HG02943 (cell line): ENCODE results near the gene AAR2.

ENCODE experiments used
- ATAC-seq: cut with Tn5 transposase; IDR thresholded peaks from one replicate; pipeline ENCODE4 v1.9.1; 2021; ENCODE audit warnings: mild to moderate bottlenecking, low read depth, moderate library complexity; ENCODE audit not compliant: unreplicated experiment

Gene AAR2

DNA sequence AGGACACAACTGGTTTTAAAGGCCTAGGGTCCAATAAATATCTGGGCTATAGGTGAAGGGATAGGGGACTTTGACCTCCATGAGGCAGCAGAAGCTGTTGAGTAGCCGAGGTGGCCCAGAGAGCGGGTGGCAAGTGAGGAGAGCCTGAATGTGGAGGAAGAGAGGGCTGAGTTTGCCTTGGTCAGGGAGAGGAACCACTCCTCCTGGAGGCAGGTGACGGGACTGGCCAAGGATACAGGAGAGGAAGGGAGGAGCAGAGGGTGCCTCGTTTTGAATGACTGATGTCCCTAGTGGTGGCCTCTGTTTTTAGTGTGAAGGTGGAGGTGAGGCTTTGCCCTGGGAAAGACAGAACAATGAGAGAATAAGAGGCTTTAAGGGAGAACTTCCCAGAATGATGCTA is 19.1 kb upstream of the AAR2 start:
- no peak for ATAC-seq

DNA sequence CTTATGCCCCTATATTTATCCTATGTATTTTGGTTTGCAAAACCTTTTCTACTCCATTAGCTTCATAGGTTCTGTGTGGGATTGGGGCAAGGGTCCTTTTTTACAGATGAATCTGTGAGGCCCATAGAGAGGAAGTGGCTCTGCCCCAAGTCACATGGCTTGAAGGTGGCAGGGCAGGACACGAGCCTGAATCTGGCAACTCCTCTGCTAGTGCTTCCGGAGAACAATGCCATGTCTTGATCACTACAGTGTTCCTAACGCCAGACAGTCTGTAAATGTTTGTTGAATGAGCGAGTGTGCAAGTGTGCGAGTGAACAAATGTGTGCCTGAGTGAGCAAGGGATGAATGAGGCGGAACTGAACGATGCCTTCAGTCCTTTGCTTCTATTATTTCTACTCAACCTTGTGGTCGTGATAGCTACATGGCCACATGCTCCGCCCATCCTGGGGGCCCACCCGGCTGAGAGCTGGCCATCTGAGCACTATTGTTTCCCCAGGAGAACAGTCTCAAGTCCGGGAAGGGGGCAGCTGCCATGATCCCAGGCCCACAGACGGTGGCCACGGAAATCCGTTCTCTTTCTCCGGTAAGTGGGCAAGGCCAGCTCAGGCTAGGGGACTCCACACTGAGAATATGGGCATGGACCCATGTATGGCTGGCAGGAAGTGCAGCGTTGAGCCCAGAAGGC is 17.8 kb upstream of the AAR2 start:
- ATAC-seq = no peak

DNA sequence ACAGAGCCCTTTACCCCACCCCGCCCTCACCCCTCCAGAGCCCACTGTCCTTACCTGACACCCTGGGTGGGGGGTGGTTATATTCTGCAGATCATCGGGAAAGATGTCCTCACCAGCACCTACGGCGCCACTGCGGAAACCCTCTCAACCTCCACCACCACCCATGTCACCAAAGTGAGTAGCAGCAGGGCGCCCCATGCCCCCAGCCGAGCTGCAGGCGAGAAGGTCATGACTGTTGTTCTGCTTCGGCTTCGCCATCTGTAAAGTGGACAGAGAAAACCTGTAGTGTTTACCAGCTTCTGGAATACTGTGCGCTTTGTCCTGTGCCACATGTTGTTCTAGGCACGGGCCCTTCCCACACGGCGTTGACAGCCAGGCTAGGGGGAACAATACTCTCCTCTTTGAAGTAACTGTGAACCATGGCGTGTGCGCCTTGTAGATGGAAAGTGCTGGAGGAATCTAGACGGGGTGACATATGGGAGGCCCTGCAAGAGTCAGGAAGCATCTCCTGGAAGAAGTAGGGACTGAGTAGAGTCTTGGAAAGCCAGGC is 16.5 kb upstream of the AAR2 start:
- ATAC-seq = no peak

DNA sequence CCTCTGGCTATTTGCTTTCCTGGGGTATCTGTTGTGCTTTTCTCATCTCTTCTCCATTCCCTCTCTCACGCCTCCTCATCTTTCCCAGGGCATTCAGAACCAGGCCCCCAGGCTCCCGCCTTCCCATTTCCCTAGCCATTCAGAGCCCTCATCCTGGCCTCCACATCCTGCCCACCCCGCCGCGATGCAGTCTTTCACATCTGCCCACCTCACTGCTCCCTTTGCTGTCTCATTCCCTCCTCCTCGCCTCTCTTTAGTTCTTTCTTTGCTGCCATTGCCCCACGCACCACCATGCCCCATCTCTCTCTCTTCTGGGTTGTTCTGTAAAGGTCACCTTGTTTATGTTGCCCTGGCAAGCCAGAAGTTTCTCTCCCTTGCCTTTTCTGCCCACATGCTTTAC is 10.6 kb upstream of the AAR2 start:
- ATAC-seq = no peak

DNA sequence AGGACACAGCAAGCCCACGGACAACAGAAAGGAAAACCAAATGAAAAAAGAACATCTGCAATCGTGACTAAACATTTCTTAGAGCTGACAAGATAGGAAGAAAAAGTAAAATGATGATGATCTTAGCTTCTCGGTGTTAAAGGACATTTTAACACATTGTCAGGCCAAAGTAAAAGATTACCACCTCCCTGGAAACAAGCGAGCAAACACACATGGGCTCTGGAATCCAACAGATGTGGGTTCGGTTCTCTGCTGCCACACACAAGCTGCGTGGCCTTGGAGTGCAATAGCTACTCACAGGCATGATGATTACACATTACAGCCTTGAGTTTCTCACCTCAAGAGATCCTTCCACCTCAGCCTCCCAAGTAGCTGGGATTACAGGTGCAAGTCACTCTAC is 7.5 kb upstream of the AAR2 start:
- ATAC-seq = no peak

DNA sequence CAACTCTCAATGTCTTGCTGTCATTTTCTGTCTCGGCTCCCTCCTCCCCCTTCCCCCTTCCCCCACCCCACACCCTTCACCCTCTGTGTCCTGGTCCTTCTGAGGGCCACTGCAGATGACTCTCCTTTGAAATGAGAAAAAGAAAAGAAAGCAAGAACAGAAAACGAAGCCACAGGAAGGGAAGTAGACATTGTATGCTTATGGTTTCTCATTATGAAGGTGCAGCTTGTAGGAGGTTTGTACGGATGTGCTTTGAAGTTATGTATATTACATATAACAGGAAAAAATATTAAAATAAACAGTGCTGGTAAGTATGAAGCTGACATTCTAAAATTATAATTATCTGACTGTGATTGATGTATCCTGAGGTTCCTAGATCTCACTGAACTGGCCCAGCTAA is 6.3 kb upstream of the AAR2 start:
- ATAC-seq = no peak

DNA sequence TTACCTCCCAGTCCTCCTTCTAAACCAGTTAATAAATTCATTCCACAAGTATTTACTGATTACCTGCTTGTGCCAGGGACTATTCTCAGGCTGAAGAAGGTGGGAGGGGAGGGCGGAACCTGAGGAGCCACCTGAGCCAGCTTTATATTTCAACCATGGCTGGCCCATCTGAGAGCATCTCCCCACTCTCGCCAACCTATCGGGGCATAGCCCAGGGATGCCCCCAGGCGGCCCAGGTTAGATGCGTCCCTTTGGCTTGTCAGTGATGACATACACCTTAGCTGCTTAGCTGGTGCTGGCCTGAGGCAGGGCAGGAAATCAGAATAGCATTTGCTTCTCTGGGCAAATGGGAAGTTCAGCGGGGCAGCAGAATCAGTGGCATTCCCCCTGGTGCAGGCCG is 4.9 kb upstream of the AAR2 start:
- ATAC-seq = no peak

DNA sequence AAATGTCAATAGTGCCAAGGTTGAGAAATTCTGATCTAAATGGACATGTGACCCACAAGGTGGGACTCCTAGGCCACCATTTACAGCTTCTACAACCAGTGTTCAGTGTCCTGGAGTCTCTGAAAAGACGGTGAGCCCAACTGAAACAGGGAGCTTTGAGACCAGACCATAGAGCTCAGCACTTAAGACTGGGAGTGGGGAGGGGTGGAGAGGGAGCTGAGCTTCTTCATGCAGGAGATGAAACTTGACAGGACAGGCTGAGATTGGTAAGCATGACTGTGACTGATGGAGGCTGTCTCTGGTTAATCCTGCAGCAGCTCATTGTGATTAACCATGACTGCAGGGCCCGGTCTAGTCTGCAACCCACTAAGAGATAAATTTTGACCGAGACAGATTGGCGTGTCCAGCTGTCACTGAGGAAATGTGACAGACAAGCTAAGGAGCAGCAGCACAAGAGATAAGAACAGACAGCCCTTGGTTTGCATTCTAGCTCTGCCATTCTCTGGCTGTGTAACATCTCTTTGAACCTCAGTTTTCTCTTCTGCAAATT is 1.4 kb upstream of the AAR2 start:
- ATAC-seq = no peak

DNA sequence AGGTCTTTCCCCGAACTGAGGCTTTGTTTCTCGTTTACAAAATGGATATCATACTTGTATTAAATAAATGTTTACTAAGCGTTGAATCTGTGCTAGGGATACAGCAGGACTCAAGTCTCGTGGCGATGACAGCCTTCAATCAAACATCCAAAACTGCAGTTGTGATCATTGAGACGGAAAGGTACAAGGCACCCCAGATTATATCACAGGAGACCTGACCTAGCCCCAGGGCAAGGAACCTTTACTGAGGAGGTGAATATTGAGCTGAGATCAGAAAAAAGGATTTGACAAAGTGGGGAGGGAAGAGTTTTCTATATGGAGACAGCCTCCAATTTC is 476 bp downstream of the AAR2 start:
- no peak for ATAC-seq

DNA sequence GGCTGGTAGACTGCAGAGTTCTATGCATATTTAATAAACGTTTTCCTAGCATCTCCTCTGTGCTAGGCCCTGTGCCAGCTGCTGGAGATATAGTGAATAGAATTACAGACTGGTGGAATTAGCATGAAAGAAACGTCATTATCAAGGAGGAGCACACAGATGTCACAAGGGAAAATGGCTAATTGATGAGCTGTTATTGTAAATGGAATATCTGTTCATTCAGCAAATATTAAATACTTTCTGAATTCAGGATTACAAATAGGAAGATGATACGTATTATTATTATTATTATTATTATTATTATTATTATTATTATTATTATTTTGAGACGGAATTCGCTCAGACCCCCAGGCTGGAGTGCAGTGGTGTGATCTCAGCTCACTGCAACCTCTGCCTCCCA is 1.2 kb downstream of the AAR2 start:
- ATAC-seq = no peak

DNA sequence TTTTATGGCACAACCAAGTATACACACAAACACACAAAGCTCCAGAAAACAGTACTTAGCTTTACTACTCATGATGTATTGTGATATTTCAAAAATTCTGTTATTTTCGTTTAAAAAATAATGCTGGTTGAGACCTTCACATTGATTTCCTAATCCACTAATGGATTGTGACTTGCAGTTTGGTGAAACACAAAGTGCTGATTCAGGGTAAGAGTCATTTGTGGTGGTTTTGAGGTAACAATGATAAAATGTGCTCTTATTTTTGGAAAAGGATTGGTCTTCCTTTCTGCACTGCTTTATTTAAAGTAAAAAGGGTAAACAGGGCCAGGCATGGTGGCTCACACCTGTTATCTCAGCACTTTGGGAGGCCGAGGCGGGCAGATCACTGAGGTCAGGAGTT is 1.9 kb downstream of the AAR2 start:
- ATAC-seq = no peak

DNA sequence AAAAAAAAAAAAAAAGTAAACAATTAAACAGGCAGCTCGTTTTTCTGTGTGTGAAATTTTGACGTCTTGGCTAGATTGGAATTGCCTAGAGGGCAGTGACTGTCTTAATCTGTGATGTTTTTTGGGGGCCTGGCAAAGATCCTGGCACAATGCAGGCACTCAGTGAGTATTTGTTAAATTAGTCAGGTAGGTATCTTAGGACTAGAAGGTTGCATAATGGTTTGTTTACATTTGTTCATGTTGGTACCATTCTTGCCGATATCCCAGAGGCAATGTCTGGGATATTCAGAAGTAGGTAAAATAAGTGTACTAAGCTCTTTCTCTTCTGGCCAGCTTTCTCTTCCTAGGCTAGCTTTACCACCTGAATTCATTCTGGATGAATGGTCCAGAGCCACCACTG is 2.5 kb downstream of the AAR2 start:
- ATAC-seq = no peak

DNA sequence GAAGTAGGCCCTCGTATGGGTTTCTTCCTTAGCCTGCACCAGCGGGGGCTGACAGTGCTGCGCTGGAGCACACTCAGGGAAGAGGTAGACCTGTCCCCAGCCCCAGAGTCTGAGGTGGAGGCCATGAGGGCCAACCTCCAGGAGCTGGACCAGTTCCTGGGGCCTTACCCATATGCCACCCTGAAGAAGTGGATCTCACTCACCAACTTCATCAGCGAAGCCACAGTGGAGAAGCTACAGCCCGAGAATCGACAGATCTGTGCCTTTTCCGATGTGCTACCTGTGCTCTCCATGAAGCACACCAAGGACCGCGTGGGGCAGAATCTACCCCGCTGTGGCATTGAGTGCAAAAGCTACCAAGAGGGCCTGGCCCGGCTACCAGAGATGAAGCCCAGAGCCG is 3.8 kb downstream of the AAR2 start:
- no peak for ATAC-seq

DNA sequence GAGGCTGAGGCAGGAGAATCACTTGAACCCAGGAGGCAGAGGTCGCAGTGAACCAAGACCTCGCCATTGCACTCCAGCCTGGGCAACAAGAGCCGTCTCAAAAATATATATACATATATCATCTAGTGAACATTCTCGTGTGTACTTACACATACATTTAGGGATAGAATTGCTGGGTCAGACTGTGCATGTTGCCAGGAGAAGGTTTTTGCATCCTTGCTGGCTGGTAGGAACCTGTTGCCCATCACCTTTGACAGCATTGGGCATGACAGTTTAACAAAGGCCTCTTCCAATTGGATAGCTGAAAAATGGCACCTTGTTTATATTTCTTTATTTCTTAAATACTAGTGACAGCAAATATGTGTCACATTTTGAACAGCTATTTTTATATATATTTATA is 5.4 kb downstream of the AAR2 start:
- ATAC-seq = no peak

DNA sequence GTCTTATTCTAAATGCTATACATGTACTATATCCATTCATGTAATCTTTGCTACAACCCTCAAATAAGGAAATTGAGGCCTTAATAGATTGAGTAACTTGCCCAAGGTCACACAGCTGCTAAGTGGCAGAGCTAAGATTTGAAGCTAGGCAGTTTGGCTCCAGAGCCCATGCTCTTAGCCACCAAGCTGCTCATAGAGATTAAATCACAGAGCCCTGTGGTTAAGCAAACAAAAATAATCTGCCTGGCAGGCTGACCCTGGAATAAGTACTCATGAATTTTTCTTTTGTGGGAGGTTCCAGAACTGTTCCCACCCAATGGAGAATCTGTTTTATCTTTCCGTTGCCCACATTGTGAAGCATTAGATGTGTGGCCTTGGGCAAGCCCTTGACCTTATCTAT is 7.4 kb downstream of the AAR2 start:
- no peak for ATAC-seq

DNA sequence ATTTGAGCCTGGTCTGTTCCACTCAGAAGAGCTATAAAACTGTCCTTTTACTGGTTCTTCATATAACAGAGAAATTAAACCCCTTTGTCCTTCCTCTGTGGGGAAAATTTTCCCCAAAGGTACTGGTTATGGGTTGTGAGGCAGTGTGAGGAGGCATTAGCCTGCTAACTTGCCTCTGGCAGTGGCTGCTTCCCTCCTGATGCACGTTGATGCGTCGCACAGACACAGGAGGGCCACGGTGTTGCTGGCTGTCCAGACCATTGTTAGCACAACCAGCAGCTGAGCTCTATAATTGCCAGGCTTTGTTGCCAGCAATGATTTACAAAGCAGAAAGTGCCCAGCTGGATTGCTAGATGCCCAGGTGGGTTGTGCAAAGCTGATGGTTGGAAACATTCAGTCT is 10.1 kb downstream of the AAR2 start:
- ATAC-seq = no peak

DNA sequence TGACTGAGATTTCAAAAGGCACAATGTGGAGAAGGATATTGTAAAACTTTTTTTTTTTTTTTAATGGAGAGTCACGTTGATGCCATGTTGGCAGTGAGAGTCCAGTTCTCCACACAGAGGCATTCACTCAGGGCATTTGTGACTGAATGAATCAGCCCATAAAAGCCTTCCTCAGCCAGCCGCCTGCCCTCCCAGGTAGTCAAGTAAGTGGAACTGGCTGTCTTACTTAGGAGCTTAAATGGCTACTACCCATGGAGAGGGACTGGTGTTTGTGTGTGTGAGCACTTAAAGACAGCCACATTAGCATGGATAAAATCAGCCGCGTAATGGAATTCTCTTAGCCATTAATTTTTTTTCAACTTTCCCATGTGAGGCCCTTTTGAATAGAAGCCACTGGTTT is 12.6 kb downstream of the AAR2 start:
- no peak for ATAC-seq

DNA sequence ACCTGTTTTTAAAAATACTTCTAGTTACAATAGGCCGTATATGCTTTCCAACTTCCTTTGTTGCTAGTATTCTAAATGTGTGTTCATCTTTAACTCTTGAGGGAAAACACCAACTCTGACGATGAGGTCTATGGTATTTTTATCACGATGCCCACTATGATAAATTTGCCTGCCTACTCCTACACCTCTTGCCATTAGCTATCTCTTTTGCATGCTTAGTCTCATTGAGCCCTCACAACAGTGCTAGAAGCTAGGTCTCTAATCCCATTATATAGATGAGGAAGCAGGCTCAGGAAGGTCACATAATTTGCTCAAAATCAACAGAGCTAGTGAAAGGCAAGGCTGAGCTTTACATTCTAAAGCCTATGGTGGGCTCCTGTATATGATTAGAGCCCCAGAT is 13.2 kb downstream of the AAR2 start:
- no peak for ATAC-seq

DNA sequence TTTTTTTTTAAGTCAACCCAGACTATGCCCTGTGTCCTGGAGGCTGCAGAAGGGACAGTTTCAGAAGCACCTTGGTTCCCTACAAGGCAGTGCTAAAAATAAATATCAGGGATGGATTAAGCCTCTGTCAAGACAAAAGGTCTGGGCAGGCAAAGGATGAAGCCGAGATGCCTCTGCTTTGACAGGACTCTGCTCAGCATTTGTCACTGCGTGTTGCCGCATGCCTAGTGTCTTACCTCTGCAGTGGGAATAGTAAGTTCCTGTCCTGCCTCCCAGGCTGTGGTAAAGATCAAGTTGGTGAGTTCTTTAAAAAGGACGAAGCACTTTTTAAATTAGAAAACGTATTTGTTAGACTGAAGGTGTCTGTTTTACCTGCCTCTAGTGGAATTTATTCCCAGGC is 15.1 kb downstream of the AAR2 start:
- no peak for ATAC-seq

DNA sequence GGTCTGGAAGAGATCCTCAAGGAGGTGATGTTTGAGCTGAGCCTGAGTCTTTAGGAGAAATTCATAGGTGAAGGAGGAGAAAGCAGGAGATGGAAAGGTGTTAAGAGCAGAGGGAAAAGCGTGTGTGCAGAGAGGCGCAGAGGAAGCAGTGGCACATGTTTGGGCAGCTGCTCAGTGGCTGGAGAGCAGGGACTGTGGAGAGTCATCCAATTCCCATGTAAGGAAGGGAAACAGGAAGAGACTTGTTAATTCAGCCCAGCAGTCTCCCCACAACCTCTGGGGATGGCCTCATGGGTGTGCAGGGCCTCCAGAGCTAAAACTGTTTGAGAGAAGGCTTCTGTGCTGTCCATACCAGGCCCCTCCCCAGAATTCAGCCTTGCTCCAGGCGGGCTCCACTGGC is 16.2 kb downstream of the AAR2 start:
- ATAC-seq = no peak

DNA sequence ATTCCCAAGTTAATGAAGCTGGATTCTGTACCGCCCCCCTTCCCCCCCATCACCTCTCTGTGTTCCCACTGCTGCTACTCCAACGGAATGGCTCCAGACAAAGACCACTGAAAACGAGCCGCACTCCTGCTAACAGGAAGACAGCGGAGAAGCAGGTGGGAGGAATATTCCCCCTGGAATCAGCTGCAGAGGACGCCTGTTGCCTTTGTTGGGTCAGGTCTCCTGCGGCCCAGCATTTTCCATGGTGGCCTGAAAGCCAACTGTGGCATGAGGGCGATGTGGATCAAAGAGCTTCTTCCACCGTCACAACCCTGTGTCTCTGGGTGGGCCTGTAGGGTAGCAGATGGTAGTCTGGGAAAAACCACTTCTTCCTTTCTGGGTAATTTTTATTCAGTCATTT is 16.8 kb downstream of the AAR2 start:
- no peak for ATAC-seq

DNA sequence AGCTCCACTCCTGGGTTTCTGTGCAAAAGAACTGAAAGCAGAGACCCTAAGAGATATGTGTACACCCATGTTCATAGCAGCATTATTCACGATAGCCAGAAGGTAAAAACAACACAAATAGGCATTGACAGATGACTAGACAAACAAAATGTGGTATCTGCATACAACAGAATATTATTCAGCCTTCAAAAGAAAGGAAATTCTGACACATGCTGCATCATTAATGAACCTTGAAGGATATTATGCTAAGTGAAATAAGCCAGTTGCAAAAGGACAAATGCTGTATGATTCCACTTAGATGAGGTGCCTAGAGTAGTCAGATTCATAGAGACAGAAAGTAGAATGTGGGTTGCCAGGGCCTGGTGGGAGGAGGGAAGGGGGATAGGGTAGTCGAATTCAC is 17.8 kb downstream of the AAR2 start:
- no peak for ATAC-seq

DNA sequence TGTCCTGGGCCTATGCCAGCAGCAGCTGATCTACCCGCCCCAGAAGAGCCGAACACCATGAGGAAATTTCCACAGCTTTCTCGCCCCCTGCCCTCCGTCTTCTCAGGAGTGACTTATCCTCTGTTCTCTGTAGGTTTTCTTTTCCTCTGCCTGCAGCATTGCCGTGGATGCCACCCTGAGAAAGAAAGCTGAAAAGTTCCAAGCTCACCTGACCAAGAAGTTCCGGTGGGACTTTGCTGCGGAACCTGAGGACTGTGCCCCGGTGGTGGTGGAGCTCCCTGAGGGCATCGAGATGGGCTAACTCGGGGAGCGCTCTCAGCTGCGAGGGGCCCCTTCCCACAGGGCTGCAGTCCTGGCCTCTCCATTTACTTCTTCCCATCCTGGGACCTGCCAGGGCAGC is 19.2 kb downstream of the AAR2 start:
- no peak for ATAC-seq
